H1 (cell line): ENCODE data around the gene C5orf58. TPM values are rescaled to one million over a fixed set of nuclear protein-coding genes. Genes with fewer than 3 reads are reported as not detected.
"Not testable (repeated sequence)": the region's sequence is repeated elsewhere in the genome, so short reads cannot be mapped to it uniquely, and the experiment has no call there.

ENCODE experiments used
- CTCF ChIA-PET: fragments of 300-600 bp; sonication (Branson Sonifier 250); formaldehyde crosslinking; loops from one replicate; lab custom pipeline; 2021; ENCODE audit not compliant: partially characterized antibody; lab: Charles Lee
- POLR2A ChIA-PET: fragments of 300-600 bp; sonication (Branson Sonifier 250); formaldehyde crosslinking; loops from one replicate; lab custom pipeline; 2021; ENCODE audit warnings: inconsistent platforms; ENCODE audit not compliant: partially characterized antibody; lab: Charles Lee
- DNase-seq, 2 experiments: peaks; one replicate each; pipeline versions ENCODE4 v3.0.0 to v3.0.0-alpha.2; 2010 to 2022; ENCODE audit warnings: low spot score in 2 of 2, low read depth in 1 of 2, mixed read lengths in 1 of 2
- FAIRE-seq: peaks from 2 replicates; lab custom pipeline; 2011; peaks lifted over from hg19 to GRCh38; lab: Jason Lieb, UNC
- H2AFZ ChIP-seq: 2 replicates; pipeline ENCODE4 v1.8.1; 2012; ENCODE audit warnings: low read length, inconsistent platforms
- H2AK5ac ChIP-seq: 2 replicates; pipeline ENCODE4 v1.6.1; 2013; ENCODE audit warnings: low read depth, low read length
- H2BK120ac ChIP-seq: replicated peaks from 2 replicates; pipeline ENCODE3; 2013; ENCODE audit warnings: low read depth, low read length, inconsistent platforms
- H2BK12ac ChIP-seq: 2 replicates; pipeline ENCODE4 v1.6.1; 2013; ENCODE audit warnings: low read depth, low read length
- H2BK15ac ChIP-seq: 2 replicates; pipeline ENCODE4 v1.6.1; 2013; ENCODE audit warnings: low read length
- H2BK20ac ChIP-seq: 2 replicates; pipeline ENCODE4 v1.6.1; 2013; ENCODE audit warnings: low read length
- H2BK5ac ChIP-seq: 2 replicates; pipeline ENCODE4 v1.6.1; 2013; ENCODE audit warnings: low read depth, low read length
- H3K14ac ChIP-seq: 2 replicates; pipeline ENCODE4 v1.6.1; 2013; ENCODE audit warnings: inconsistent platforms; ENCODE audit not compliant: insufficient read length
- H3K18ac ChIP-seq: 2 replicates; pipeline ENCODE4 v1.6.1; 2013; ENCODE audit warnings: low read length; ENCODE audit errors: extremely low read depth
- H3K23ac ChIP-seq: 2 replicates; pipeline ENCODE4 v1.6.1; 2013; ENCODE audit warnings: inconsistent platforms; ENCODE audit not compliant: insufficient read length
- H3K23me2 ChIP-seq: 2 replicates; pipeline ENCODE4 v1.6.1; 2013; ENCODE audit warnings: low read depth, low read length
- H3K27ac ChIP-seq: 2 replicates; pipeline ENCODE4 v1.6.1; 2011; ENCODE audit warnings: low read depth, low read length, inconsistent platforms
- H3K27me3 ChIP-seq, 4 experiments: replicated peaks in 1 of 4; 1 replicate in 1 of 4; 2 replicates in 3 of 4; pipeline versions ENCODE4 v1.6.1 to v1.8.1; 2011 to 2013; ENCODE audit warnings: low read length in 3 of 4, mild to moderate bottlenecking in 3 of 4, inconsistent platforms in 2 of 4, mixed read lengths in 2 of 4, moderate library complexity in 1 of 4; ENCODE audit not compliant: control insufficient read depth in 3 of 4, insufficient read depth in 3 of 4; ENCODE audit errors: extremely low read depth in 1 of 4
- H3K36me3 ChIP-seq, 4 experiments: 2 replicates each; pipeline versions ENCODE4 v1.6.1 to v1.8.1; 2011 to 2013; ENCODE audit warnings: mild to moderate bottlenecking in 4 of 4, low read length in 3 of 4, moderate library complexity in 2 of 4, control low read depth in 1 of 4, inconsistent platforms in 1 of 4; ENCODE audit not compliant: insufficient read depth in 4 of 4, control insufficient read depth in 2 of 4
- H3K4ac ChIP-seq: replicated peaks from 2 replicates; pipeline ENCODE3; 2013; ENCODE audit warnings: low read length, low read depth, mixed read lengths, inconsistent platforms; ENCODE audit not compliant: insufficient read length
- H3K4me1 ChIP-seq, 4 experiments: replicated peaks in 1 of 4; 1 replicate in 1 of 4; 2 replicates in 3 of 4; pipeline versions ENCODE4 v1.6.1 to v1.8.1; 2011 to 2013; ENCODE audit warnings: low read length in 3 of 4, inconsistent platforms in 2 of 4, mixed read lengths in 1 of 4; ENCODE audit not compliant: insufficient read depth in 4 of 4, control insufficient read depth in 3 of 4
- H3K4me2 ChIP-seq, 2 experiments: 2 replicates each; pipeline versions ENCODE4 v1.6.1 to v1.8.1; 2011 to 2013; ENCODE audit warnings: low read depth in 2 of 2, low read length in 2 of 2, control low read depth in 1 of 2, inconsistent platforms in 1 of 2, mild to moderate bottlenecking in 1 of 2; ENCODE audit not compliant: insufficient read depth in 1 of 2
- H3K4me3 ChIP-seq, 4 experiments: fragments of 200-600, 300-600 bp in 1 of 4; sonication (generic), shearing (Covaris generic), sonication (Bioruptor Twin) in 1 of 4; 2 replicates each; pipeline versions ENCODE4 v1.5.1 to v1.8.1; 2011 to 2016; ENCODE audit warnings: low read length in 4 of 4, low read depth in 3 of 4, control low read depth in 2 of 4, inconsistent platforms in 2 of 4, mild to moderate bottlenecking in 2 of 4, mixed read lengths in 1 of 4, moderate library complexity in 1 of 4; ENCODE audit not compliant: insufficient read depth in 2 of 4; ENCODE audit errors: extremely low read depth in 1 of 4
- H3K56ac ChIP-seq: replicated peaks from 2 replicates; pipeline ENCODE3; 2013; ENCODE audit warnings: low read depth, mild to moderate bottlenecking, mixed read lengths, low read length, inconsistent platforms; ENCODE audit not compliant: insufficient read length
- H3K79me1 ChIP-seq: 2 replicates; pipeline ENCODE4 v1.6.1; 2013; ENCODE audit warnings: low read depth, low read length, control low read depth
- H3K79me2 ChIP-seq, 2 experiments: 2 replicates each; pipeline versions ENCODE4 v1.6.1 to v1.8.1; 2012 to 2013; ENCODE audit warnings: low read length in 2 of 2, mild to moderate bottlenecking in 2 of 2, inconsistent platforms in 1 of 2; ENCODE audit not compliant: insufficient read depth in 2 of 2, control insufficient read depth in 1 of 2
- H3K9ac ChIP-seq, 4 experiments: replicated peaks in 1 of 4; 1 replicate in 1 of 4; 2 replicates in 3 of 4; pipeline versions ENCODE4 v1.6.1 to v1.8.1; 2011 to 2013; ENCODE audit warnings: low read depth in 3 of 4, low read length in 3 of 4, control low read depth in 2 of 4, mild to moderate bottlenecking in 2 of 4, moderate library complexity in 2 of 4, inconsistent platforms in 1 of 4; ENCODE audit errors: extremely low read depth in 1 of 4
- H3K9me3 ChIP-seq, 2 experiments: 2 replicates each; pipeline versions ENCODE4 v1.6.1 to v1.8.1; 2012 to 2013; ENCODE audit warnings: mild to moderate bottlenecking in 2 of 2, moderate library complexity in 2 of 2, control low read depth in 1 of 2, inconsistent platforms in 1 of 2, low read depth in 1 of 2, low read length in 1 of 2, mixed read lengths in 1 of 2; ENCODE audit not compliant: insufficient read depth in 2 of 2
- H4K20me1 ChIP-seq, 2 experiments: replicated peaks in 1 of 2; 2 replicates each; pipeline versions ENCODE3 to v1.8.1; 2011 to 2013; ENCODE audit warnings: inconsistent platforms in 2 of 2, low read length in 2 of 2, mild to moderate bottlenecking in 1 of 2; ENCODE audit not compliant: insufficient read depth in 2 of 2, control insufficient read depth in 1 of 2
- H4K5ac ChIP-seq: 2 replicates; pipeline ENCODE4 v1.6.1; 2013; ENCODE audit warnings: low read length, low read depth, mixed read lengths, inconsistent platforms; ENCODE audit not compliant: insufficient read length
- H4K8ac ChIP-seq: 2 replicates; pipeline ENCODE4 v1.8.0; 2013; ENCODE audit warnings: mild to moderate bottlenecking, moderate library complexity, low read length, inconsistent platforms; ENCODE audit not compliant: insufficient read depth; ENCODE audit errors: extremely low read depth
- H4K91ac ChIP-seq: replicated peaks from 2 replicates; pipeline ENCODE3; 2013; ENCODE audit warnings: low read length, mixed read lengths, inconsistent platforms; ENCODE audit not compliant: insufficient read length
- WGBS, 2 experiments: shearing (Covaris generic) in 1 of 2; methylation state at CpG; one replicate each; pipeline versions ENCODE4 v1.1.6 to v1.1.7; 2013 to 2015; ENCODE audit warnings: low lambda C conversion rate in 2 of 2, mixed read lengths in 2 of 2, inconsistent platforms in 1 of 2, low coverage in 1 of 2, missing lambda C conversion rate in 1 of 2; ENCODE audit not compliant: insufficient replicate concordance in 2 of 2, insufficient coverage in 1 of 2, insufficient read length in 1 of 2; ENCODE audit errors: extremely low coverage in 1 of 2, missing lambda C conversion rate in 1 of 2; 5-methylcytosine and 5-hydroxymethylcytosine counted together
- polyA plus RNA-seq, 7 experiments: library from polyadenylated mRNA; depleted of rRNA in 3 of 7; stranded (reverse) in 5 of 7; unstranded in 2 of 7; fragments of >200 nt in 5 of 7; fragments of 200-250 nt in 2 of 7; gene quantifications; 1 replicate in 5 of 7; 2 replicates in 1 of 7; 4 replicates in 1 of 7; pipeline versions ENCODE4 v1.2.1 to v1.2.3, GENCODE V29; 2011 to 2013; ENCODE audit warnings: missing spikeins in 2 of 7, mixed read lengths in 2 of 7
- total RNA-seq: library from RNA; stranded (reverse); fragmentation: NEBNext Ultra II Directional; extraction: Animal tissue kit (Norgen Biotek cat#: 25700); gene quantifications from 2 replicates; pipeline ENCODE4 v1.2.1, GENCODE V29; 2021

The C5orf58 gene
- total and polyA plus RNA-seq, 2 of the 8 experiments (the other 6 are each of a cell fraction or from before 2014, with no cell fraction given): 0.24 to 1.6 TPM

DNA sequence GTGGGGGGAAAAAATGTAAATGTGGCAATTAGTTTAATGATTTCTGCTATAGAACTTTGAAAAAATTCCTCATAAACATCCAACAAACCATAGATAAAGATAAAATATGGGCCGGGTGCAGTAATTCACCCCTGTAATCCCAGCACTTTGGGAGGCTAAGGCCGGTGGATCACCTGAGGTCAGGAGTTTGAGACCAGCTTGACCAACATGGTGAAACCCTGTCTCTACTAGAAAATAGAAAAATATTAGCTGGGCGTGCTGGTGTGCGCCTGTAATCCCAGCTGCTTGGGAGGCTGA is 16.1 kb downstream of the C5orf58 start:
- CTCF ChIA-PET, H3K18ac ChIP-seq, H3K56ac ChIP-seq, H3K4me3 ChIP-seq, POLR2A ChIA-PET, H4K5ac ChIP-seq, H3K36me3 ChIP-seq, H2BK20ac ChIP-seq, H3K23me2 ChIP-seq, DNase-seq, H2BK5ac ChIP-seq, H3K27me3 ChIP-seq, H3K4me1 ChIP-seq, H2AK5ac ChIP-seq, H2AFZ ChIP-seq, H4K8ac ChIP-seq, H2BK15ac ChIP-seq, H3K23ac ChIP-seq, H3K79me2 ChIP-seq, H3K79me1 ChIP-seq, H3K27ac ChIP-seq, H4K20me1 ChIP-seq, H3K14ac ChIP-seq, H4K91ac ChIP-seq, H2BK120ac ChIP-seq, FAIRE-seq, H3K9ac ChIP-seq, H3K4me2 ChIP-seq, H3K4ac ChIP-seq, H2BK12ac ChIP-seq: not testable (repeated sequence)
- peaks cover 2 to 13% of the 10 kb centered on the region in 2 experiments; a peak in 2 of 4 replicates for H3K9me3 ChIP-seq
- WGBS, 2 experiments: 98% methylated on average over 4 of the region's 4 CpGs; no CpG with 5 or more reads in 1 of the 2 experiments
